Endothelial cell of umbilical vein (primary cell): ENCODE results near the gene ADIPOR2. TPM values are rescaled to one million over a fixed set of nuclear protein-coding genes. Genes with fewer than 3 reads are reported as not detected.

ENCODE experiments used
- BruUV-seq: library from RNA; stranded (reverse); fragments of 400-500 nt; replicated peaks from 2 replicates; lab custom pipeline; 2021; lab: Mats Ljungman, UMichigan
- CTCF ChIA-PET: fragments of 300-600, 350-600 bp; sonication (Branson Sonifier 250); formaldehyde crosslinking; loops from one replicate; lab custom pipeline; 2021; ENCODE audit warnings: antibody characterized with exemption, inconsistent platforms; lab: Charles Lee
- POLR2A ChIA-PET: fragments of 300-600, 350-600 bp; sonication (Branson Sonifier 250); formaldehyde crosslinking; loops from one replicate; lab custom pipeline; 2021; ENCODE audit warnings: antibody characterized with exemption, inconsistent platforms; lab: Charles Lee
- DNase-seq: peaks from one replicate; pipeline ENCODE4 v3.0.0-alpha.2; 2011; ENCODE audit warnings: low read depth, low spot score
- FAIRE-seq: peaks from 2 replicates; lab custom pipeline; 2011; peaks lifted over from hg19 to GRCh38; lab: Jason Lieb, UNC
- H2AFZ ChIP-seq: 2 replicates; pipeline ENCODE4 v1.6.0; 2012; ENCODE audit warnings: low read depth, low read length, control low read depth, inconsistent platforms
- H3K27ac ChIP-seq: 2 replicates; pipeline ENCODE4 v1.5.1; 2011; ENCODE audit warnings: low read depth, mild to moderate bottlenecking, control low read depth, low read length, moderate library complexity; ENCODE audit not compliant: insufficient read depth
- H3K27me3 ChIP-seq, 2 experiments: 2 replicates each; pipeline versions ENCODE4 v1.6.0 to v1.6.1; 2011; ENCODE audit warnings: low read length in 2 of 2, mixed read lengths in 1 of 2; ENCODE audit not compliant: control insufficient read depth in 2 of 2, insufficient read depth in 2 of 2
- H3K36me3 ChIP-seq, 2 experiments: 2 replicates in 1 of 2; 3 replicates in 1 of 2; pipeline ENCODE4 v1.5.1; 2011; ENCODE audit warnings: low read length in 2 of 2, mild to moderate bottlenecking in 1 of 2, moderate library complexity in 1 of 2; ENCODE audit not compliant: control insufficient read depth in 2 of 2, insufficient read depth in 2 of 2; ENCODE audit errors: extremely low read depth in 1 of 2
- H3K4me1 ChIP-seq: 3 replicates; pipeline ENCODE4 v1.5.1; 2011; ENCODE audit warnings: mild to moderate bottlenecking, low read length; ENCODE audit not compliant: control insufficient read depth, insufficient read depth; ENCODE audit errors: extremely low read depth
- H3K4me2 ChIP-seq: 2 replicates; pipeline ENCODE4 v1.6.1; 2011; ENCODE audit warnings: low read length, control low read depth, mixed read lengths; ENCODE audit not compliant: insufficient read depth
- H3K4me3 ChIP-seq, 3 experiments: fragments of 200-600 bp in 1 of 3; sonication (generic), shearing (Covaris generic) in 1 of 3; replicated peaks in 1 of 3; 2 replicates each; pipeline ENCODE4 v1.5.1; 2011 to 2016; ENCODE audit warnings: control low read depth in 3 of 3, low read length in 3 of 3, mild to moderate bottlenecking in 2 of 3, inconsistent platforms in 1 of 3, low read depth in 1 of 3, moderate library complexity in 1 of 3; ENCODE audit not compliant: insufficient read depth in 1 of 3
- H3K79me2 ChIP-seq: 2 replicates; pipeline ENCODE4 v1.6.0; 2012; ENCODE audit warnings: low read length, inconsistent platforms; ENCODE audit not compliant: control insufficient read depth, insufficient read depth
- H3K9ac ChIP-seq: replicated peaks from 2 replicates; pipeline ENCODE3; 2011; ENCODE audit warnings: low read length, control low read depth; ENCODE audit not compliant: insufficient read depth; ENCODE audit errors: extremely low read depth
- H3K9me1 ChIP-seq: replicated peaks from 3 replicates; pipeline ENCODE4 v1.6.0; 2011; ENCODE audit warnings: mild to moderate bottlenecking, low read length; ENCODE audit not compliant: control insufficient read depth, insufficient read depth; ENCODE audit errors: extremely low read depth
- H3K9me3 ChIP-seq: replicated peaks from 2 replicates; pipeline ENCODE4 v1.5.1; 2012; ENCODE audit warnings: low read length, inconsistent platforms; ENCODE audit not compliant: control insufficient read depth, insufficient read depth
- H4K20me1 ChIP-seq: replicated peaks from 2 replicates; pipeline ENCODE3; 2011; ENCODE audit warnings: mild to moderate bottlenecking, low read length; ENCODE audit not compliant: control insufficient read depth, insufficient read depth; ENCODE audit errors: extremely low read depth
- CTCF ChIP-seq, 2 donors: IDR thresholded peaks; 1 replicate in 1 of 2; 2 replicates in 1 of 2; pipeline ENCODE4 v1.5.1; 2011; ENCODE audit warnings: low read length in 2 of 2, mild to moderate bottlenecking in 2 of 2, moderate library complexity in 2 of 2, control low read depth in 1 of 2, inconsistent platforms in 1 of 2, low read depth in 1 of 2; ENCODE audit not compliant: insufficient read depth in 1 of 2; ENCODE audit errors: extremely low read depth in 1 of 2
- EZH2 ChIP-seq: IDR thresholded peaks from 2 replicates; pipeline ENCODE4 v1.6.1; 2012; ENCODE audit warnings: borderline replicate concordance, low read depth, mild to moderate bottlenecking, moderate library complexity, low read length, inconsistent platforms; ENCODE audit not compliant: severe bottlenecking
- FOS ChIP-seq: IDR thresholded peaks from 2 replicates; pipeline ENCODE4 v1.6.1; 2011; ENCODE audit warnings: mild to moderate bottlenecking, low read length, moderate library complexity, borderline replicate concordance; ENCODE audit not compliant: insufficient read depth
- GATA2 ChIP-seq: IDR thresholded peaks from 2 replicates; pipeline ENCODE4 v1.7.0; 2011; ENCODE audit warnings: low read depth, mild to moderate bottlenecking, moderate library complexity, mixed read lengths, low read length; ENCODE audit not compliant: insufficient read length, insufficient read depth
- JUN ChIP-seq: IDR thresholded peaks from 2 replicates; pipeline ENCODE4 v1.6.1; 2011; ENCODE audit warnings: borderline replicate concordance, low read depth; ENCODE audit not compliant: insufficient read length, insufficient read depth
- MYC ChIP-seq: IDR thresholded peaks from one replicate; pipeline ENCODE4 v1.6.1; 2011; ENCODE audit warnings: mild to moderate bottlenecking, low read depth, low read length
- POLR2A ChIP-seq: IDR thresholded peaks from 2 replicates; pipeline ENCODE4 v1.6.1; 2012; ENCODE audit warnings: low read depth, mild to moderate bottlenecking, control low read depth, low read length
- POLR2AphosphoS5 ChIP-seq: IDR thresholded peaks from 2 replicates; pipeline ENCODE4 v1.6.1; 2012; ENCODE audit warnings: low read depth, mild to moderate bottlenecking, control low read depth, low read length, moderate library complexity; ENCODE audit not compliant: insufficient read depth
- dilution Hi-C: fragments of 300-500 bp; cut with MboI; formaldehyde crosslinking; loops from one replicate; pipeline ENCODE4 v1.15.0; 2019; ENCODE audit warnings: low sequenced_read_pairs; ENCODE audit not compliant: extremely low pct_ligation_motif_present
- intact Hi-C: fragments of 100-400 bp; cut with micrococcal nuclease; formaldehyde crosslinking; loops from one replicate; pipeline ENCODE4 v1.10.0; 2022
- polyA plus RNA-seq, 4 experiments: library from polyadenylated mRNA; depleted of rRNA in 3 of 4; stranded (reverse) in 3 of 4; unstranded in 1 of 4; fragments of >200 nt; gene quantifications; 2 replicates each; pipeline versions ENCODE4 v1.2.1 to v1.2.3, GENCODE V29; 2011 to 2012; ENCODE audit warnings: missing spikeins in 1 of 4
- total RNA-seq: library from RNA; stranded (reverse); gene quantifications from 2 replicates; pipeline ENCODE4 v1.2.3, GENCODE V29; 2021
- TF ChIP-seq, protein P1 (sequence below): IDR thresholded peaks from 2 replicates; pipeline ENCODE4 v1.6.1; 2011; ENCODE audit not compliant: insufficient read depth, insufficient read length

The ADIPOR2 gene
- total and polyA plus RNA-seq, 2 donors (not counting 3 experiments of a cell fraction or from before 2014, with no cell fraction given), result 22.5 to 57.3 TPM

DNA sequence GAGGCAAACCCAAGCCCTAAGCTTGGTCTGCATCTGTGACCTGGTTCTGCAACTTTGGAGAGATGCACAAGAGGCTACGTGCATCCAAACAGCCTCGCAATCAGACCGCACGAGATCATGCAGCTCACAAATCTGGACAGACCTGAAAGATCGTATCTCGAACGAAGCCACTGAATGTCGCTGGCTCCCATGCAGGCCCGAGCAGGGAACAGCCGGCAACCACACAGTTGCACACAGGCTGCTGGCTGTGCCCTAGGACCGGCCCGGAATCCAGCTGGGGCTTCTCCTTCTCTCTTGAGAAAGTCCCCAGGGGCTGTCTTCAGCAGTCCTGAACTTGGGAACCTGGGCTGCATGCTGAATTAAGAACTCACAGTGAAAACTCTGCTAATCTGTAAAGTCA lies 34.0 kb upstream of the ADIPOR2 start:
- no peaks in the 10 kb centered on the region for H3K9me1 ChIP-seq
- FAIRE-seq (no peak), DNase-seq (no peak)
- CTCF ChIA-PET, result interaction anchor here (0.9 to 11.4 kb wide), 5 partner anchors 13 to 283 kb away, joined by 3 to 840 read pairs (median 3); no protein-coding TSS in a partner anchor
- TF ChIP-seq EZH2 (no peak), POLR2AphosphoS5 (no peak), MYC (no peak), CTCF (IDR thresholded peaks at IDR 0.05; ENCODE audit: extremely low read depth in 1 of 2, insufficient read depth in 1 of 2, low read depth in 1 of 2, low read length in 2 of 2) (no peak), POLR2A (no peak), GATA2 (no peak), FOS (no peak), JUN (no peak)
- TF ChIP-seq, protein P1, sequence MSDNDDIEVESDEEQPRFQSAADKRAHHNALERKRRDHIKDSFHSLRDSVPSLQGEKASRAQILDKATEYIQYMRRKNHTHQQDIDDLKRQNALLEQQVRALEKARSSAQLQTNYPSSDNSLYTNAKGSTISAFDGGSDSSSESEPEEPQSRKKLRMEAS, result no peak
- no peaks in the 10 kb centered on the region for H3K9me3 ChIP-seq
- POLR2A ChIA-PET, result no interaction called here
- H3K27me3 ChIP-seq, result peaks cover 1 to 3% of the 10 kb centered on the region in 2 experiments
- no peaks in the 10 kb centered on the region for H3K79me2 ChIP-seq
- H3K36me3 ChIP-seq, result no peaks in the 10 kb centered on the region
- H3K9ac ChIP-seq, result no peak overlapping the region
- intact Hi-C loops, result no loop called here
- H3K4me2 ChIP-seq, result no peak overlapping the region
- no TSS peak for BruUV-seq
- no peak overlapping the region for H3K4me3 ChIP-seq
- H3K27ac ChIP-seq, result no peak overlapping the region
- no peak overlapping the region for H2AFZ ChIP-seq
- H3K4me1 ChIP-seq, result peaks cover 13% of the 10 kb centered on the region
- dilution Hi-C loops, result no loop called here
- no peaks in the 10 kb centered on the region for H4K20me1 ChIP-seq
